Heart left ventricle (tissue), 13 donors: ENCODE results near the gene KLHL26.

Experiments used
- CTCF ChIP-seq, 12 donors: fragments of 200-600 bp; sonication (generic) in 4 of 12; IDR thresholded peaks; one replicate each; pipeline versions ENCODE4 v1.5.0 to v1.8.0; 2018 to 2022; ENCODE audit warnings: antibody characterized with exemption in 12 of 12, mild to moderate bottlenecking in 5 of 12
- POLR2A ChIP-seq, 2 donors: fragments of 450-650 bp; IDR thresholded peaks; one replicate each; pipeline ENCODE4 v1.6.1; 2017; ENCODE audit warnings: antibody characterized with exemption in 2 of 2, mild to moderate bottlenecking in 2 of 2, moderate library complexity in 2 of 2
- donor health status: ischemic (EF 13 %, LVEDD 7.1; RV severe dilation, severe dysfunction).
- donor health status: DM: no; HTN: yes; CAD: no.
- donor health status: DM: no; HTN: no; CAD: no.
- donor health status: ischemic (EF 25% LVEDD 6.9; RV normal size, moderate dysfunction).
- donor health status: ischemic (EF 25% LVEDD 5.7; RV mildly dilated, moderate dysfunction).
- donor health status: ischemic (EF 35%, LVEDD 5.7; RV mildly dilated, moderate dysfunction).
- donor health status: nonischemic (EF 11% LVEDD 7.7; RV severe dilation, severe dysfunction).
- donor health status: DM: yes; HTN: yes; CAD: no.
- donor health status: PGD.
- donor health status: ischemic (EF 29% LVEDD 5.4; RV normal size, mild dysfunction).
- donor health status: nonischemic (EF 23%, LVEDD 6.1; RV moderate dilation, normal function).

- no peak for TF ChIP-seq CTCF (IDR thresholded peaks at IDR 0.05)
- TF ChIP-seq POLR2A (IDR thresholded peaks at IDR 0.05): no peak
Measured at GRCh38 chr19:18634612-18635297, 2.1 kb upstream of the KLHL26 start.
